ENCODE measurements around the gene RAB40A.

DNA sequence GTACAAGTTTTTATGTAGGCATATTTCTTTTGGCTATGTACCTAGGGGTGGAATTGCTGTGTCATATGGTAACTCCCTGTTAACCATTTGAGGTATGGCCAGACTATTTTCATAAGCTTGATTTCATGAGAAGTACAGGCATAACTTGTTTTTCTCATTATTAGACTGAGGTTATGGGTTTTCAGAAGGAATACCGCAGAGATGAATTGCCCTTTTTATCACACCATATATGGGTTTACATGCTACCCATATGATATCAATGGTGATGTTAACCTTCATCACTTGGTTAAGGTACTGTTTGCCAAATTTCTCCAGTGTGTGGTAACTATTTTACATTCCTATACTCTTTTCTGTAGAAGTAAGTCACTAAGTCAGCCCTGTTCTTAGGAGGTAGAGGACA is 23.5 kb downstream of the RAB40A start:
- TF ChIP-seq, protein P1, sequence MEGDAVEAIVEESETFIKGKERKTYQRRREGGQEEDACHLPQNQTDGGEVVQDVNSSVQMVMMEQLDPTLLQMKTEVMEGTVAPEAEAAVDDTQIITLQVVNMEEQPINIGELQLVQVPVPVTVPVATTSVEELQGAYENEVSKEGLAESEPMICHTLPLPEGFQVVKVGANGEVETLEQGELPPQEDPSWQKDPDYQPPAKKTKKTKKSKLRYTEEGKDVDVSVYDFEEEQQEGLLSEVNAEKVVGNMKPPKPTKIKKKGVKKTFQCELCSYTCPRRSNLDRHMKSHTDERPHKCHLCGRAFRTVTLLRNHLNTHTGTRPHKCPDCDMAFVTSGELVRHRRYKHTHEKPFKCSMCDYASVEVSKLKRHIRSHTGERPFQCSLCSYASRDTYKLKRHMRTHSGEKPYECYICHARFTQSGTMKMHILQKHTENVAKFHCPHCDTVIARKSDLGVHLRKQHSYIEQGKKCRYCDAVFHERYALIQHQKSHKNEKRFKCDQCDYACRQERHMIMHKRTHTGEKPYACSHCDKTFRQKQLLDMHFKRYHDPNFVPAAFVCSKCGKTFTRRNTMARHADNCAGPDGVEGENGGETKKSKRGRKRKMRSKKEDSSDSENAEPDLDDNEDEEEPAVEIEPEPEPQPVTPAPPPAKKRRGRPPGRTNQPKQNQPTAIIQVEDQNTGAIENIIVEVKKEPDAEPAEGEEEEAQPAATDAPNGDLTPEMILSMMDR (IDR thresholded peaks at IDR 0.05): no peak
- no peak for TF ChIP-seq POLR2A (IDR thresholded peaks at IDR 0.05)

All from testis (tissue), 2 donors.